DOHH2 (cell line): ENCODE results near the gene DNAH1.

Source experiments
- CTCF ChIP-seq: fragments of 200-600 bp; sonication (generic); IDR thresholded peaks from one replicate; pipeline ENCODE4 v1.5.1; 2014; ENCODE audit warnings: antibody characterized with exemption, mild to moderate bottlenecking, low read depth, low read length; ENCODE audit not compliant: poor library complexity, severe bottlenecking
- EZH2phosphoT487 ChIP-seq: fragments of 200-600 bp; sonication (generic); IDR thresholded peaks from 2 replicates; pipeline ENCODE4 v1.6.1; 2017; ENCODE audit warnings: borderline replicate concordance, mild to moderate bottlenecking, antibody characterized with exemption, low read length, moderate library complexity, mixed read lengths

- TF ChIP-seq CTCF (no peak), EZH2phosphoT487 (no peak)
Observed at GRCh38 chr3:52349131-52349530, 33.0 kb downstream of the DNAH1 start.
